Mucosa of rectum (tissue), 2 donors: Measurements from ENCODE around the gene VAPA.
A peak's percentile ranks its signal among the peaks of the same experiment; 100 is the strongest.
"Not testable (repeated sequence)": the region's sequence is repeated elsewhere in the genome, so short reads cannot be mapped to it uniquely, and the experiment has no call there.

ENCODE experiments used
- H3K27ac ChIP-seq, 2 donors: one replicate each; pipeline ENCODE4 v1.7.0; 2013; ENCODE audit warnings: inconsistent platforms in 2 of 2, low read depth in 2 of 2, low read length in 2 of 2
- H3K27me3 ChIP-seq, 2 donors: one replicate each; pipeline ENCODE4 v1.7.0; 2013; ENCODE audit warnings: low read length in 2 of 2; ENCODE audit not compliant: control insufficient read depth in 2 of 2, insufficient read depth in 2 of 2
- H3K36me3 ChIP-seq, 2 donors: one replicate each; pipeline ENCODE4 v1.7.0; 2013; ENCODE audit warnings: low read length in 2 of 2; ENCODE audit not compliant: control insufficient read depth in 2 of 2, insufficient read depth in 2 of 2
- H3K4me1 ChIP-seq, 2 donors: one replicate each; pipeline ENCODE4 v1.7.0; 2013; ENCODE audit warnings: low read length in 2 of 2, mild to moderate bottlenecking in 1 of 2; ENCODE audit not compliant: control insufficient read depth in 2 of 2, insufficient read depth in 2 of 2
- H3K4me3 ChIP-seq, 2 donors: one replicate each; pipeline ENCODE4 v1.7.0; 2013; ENCODE audit warnings: low read length in 2 of 2
- H3K9ac ChIP-seq, 2 donors: one replicate each; pipeline ENCODE4 v1.7.0; 2013; ENCODE audit warnings: low read length in 2 of 2, low read depth in 1 of 2, mild to moderate bottlenecking in 1 of 2
- H3K9me3 ChIP-seq, 2 donors: one replicate each; pipeline ENCODE4 v1.7.0; 2013; ENCODE audit warnings: low read length in 2 of 2; ENCODE audit not compliant: control insufficient read depth in 2 of 2
- donor health status: healthy.
- donor health status: Normal muscosa, but diverticular disease.

The VAPA gene

GRCh38 chr18:9899550-9899930 is 14.3 kb upstream of the VAPA start:
- not testable (repeated sequence) for H3K9ac ChIP-seq, H3K27me3 ChIP-seq, H3K36me3 ChIP-seq, H3K4me1 ChIP-seq, H3K4me3 ChIP-seq, H3K9me3 ChIP-seq
- H3K27ac ChIP-seq, result peak overlapping the region in 1 of 2 donors; percentile 58

GRCh38 chr18:9900699-9901098 is 13.1 kb upstream of the VAPA start:
- no peak overlapping the region for H3K4me3 ChIP-seq
- no peaks in the 10 kb centered on the region for H3K36me3 ChIP-seq
- H3K27ac ChIP-seq, result no peak overlapping the region
- H3K4me1 ChIP-seq, result peaks cover 0 to 5% of the 10 kb centered on the region in 2 donors
- H3K9me3 ChIP-seq, result no peaks in the 10 kb centered on the region
- H3K27me3 ChIP-seq, result no peaks in the 10 kb centered on the region
- H3K9ac ChIP-seq, result no peak overlapping the region

DNA sequence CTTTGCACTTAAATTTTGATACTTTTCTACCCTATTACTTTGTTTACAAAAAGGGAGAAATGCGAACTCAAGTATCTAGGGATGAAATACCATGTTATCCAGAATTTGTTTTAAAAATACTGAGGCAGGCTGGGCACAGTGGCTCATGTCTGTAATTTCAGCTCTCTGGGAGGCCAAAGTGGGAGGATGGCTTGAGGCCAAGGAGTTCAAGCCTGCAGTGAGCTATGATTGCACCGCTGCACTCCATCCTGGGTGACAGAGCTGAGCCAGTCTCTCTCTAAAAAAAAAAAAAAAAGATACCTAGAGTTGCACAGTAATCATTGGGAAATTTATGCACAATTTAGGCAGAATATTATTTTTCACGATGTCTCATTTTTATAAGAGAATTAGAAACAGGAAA is 12.4 kb upstream of the VAPA start:
- Histone ChIP-seq H3K27me3 (no peaks in the 10 kb centered on the region), H3K9ac (no peak overlapping the region), H3K4me1 (peaks cover 0 to 5% of the 10 kb centered on the region in 2 donors), H3K36me3 (no peaks in the 10 kb centered on the region), H3K9me3 (no peaks in the 10 kb centered on the region), H3K27ac (no peak overlapping the region), H3K4me3 (no peak overlapping the region)

- H3K9ac ChIP-seq, H3K36me3 ChIP-seq, H3K27ac ChIP-seq, H3K4me1 ChIP-seq, H3K4me3 ChIP-seq, H3K27me3 ChIP-seq, H3K9me3 ChIP-seq: not testable (repeated sequence)
These were observed 11.6 kb upstream of the VAPA start for GRCh38 chr18:9902264-9902663.

DNA sequence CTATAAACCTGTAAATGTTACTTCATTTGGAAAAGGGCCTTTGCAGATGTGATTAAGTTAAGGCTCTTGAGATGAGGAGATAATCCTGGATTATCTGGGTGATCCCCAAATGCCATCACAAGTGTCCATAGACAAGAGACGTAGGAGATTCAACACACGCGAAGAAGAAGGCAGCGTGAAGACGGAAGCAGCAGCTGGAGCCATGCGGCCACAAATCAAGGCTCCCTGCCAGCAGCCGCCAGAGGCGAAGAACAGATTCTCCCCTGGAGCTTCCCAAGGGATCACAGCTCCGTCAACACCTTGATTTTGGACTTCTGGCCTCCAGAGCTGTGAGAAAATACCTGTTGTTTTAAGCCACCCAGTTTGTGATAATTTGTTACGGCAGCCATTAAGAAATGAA is 11.0 kb upstream of the VAPA start:
- peaks cover 0 to 5% of the 10 kb centered on the region in 2 donors for H3K4me1 ChIP-seq
- no peaks in the 10 kb centered on the region for H3K9me3 ChIP-seq
- no peak overlapping the region for H3K27ac ChIP-seq
- no peak overlapping the region for H3K4me3 ChIP-seq
- no peaks in the 10 kb centered on the region for H3K36me3 ChIP-seq
- H3K27me3 ChIP-seq, result no peaks in the 10 kb centered on the region
- H3K9ac ChIP-seq, result no peak overlapping the region

DNA sequence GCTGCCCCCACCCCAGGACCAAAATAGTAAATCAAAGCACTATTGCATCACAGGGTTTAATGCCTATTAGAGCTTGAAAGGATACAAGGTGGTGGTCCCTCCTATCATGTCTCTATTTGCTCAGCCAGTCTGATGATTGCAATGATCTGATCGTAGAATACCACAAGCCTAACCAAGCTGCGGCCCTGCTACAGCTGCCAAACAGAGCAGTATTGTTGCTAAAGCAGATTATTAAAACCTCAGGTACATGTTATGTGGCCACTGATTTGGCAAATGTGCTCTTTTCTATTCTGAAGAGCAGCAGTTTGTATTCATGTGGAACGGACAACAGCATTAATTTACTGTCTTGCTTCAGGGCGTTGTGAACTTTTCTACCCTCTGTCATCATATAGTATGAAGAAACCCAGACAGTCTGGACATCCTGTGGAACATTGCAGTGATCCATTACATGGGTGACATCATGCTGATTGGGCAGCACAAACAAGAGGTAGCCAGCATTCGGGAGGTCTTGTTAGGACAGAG is 8.4 kb upstream of the VAPA start:
- Histone ChIP-seq H3K4me3 (no peak overlapping the region), H3K9me3 (no peaks in the 10 kb centered on the region), H3K27ac (no peak overlapping the region)

GRCh38 chr18:9906481-9906880 is 7.3 kb upstream of the VAPA start:
- Histone ChIP-seq H3K27me3 (no peaks in the 10 kb centered on the region), H3K9ac (no peak overlapping the region), H3K36me3 (no peaks in the 10 kb centered on the region), H3K27ac (no peak overlapping the region), H3K4me3 (no peak overlapping the region), H3K4me1 (no peaks in the 10 kb centered on the region), H3K9me3 (no peaks in the 10 kb centered on the region)

More for the DNA sequence above, 8.4 kb upstream of the VAPA start:
- Histone ChIP-seq H3K36me3 (no peaks in the 10 kb centered on the region), H3K4me1 (no peaks in the 10 kb centered on the region), H3K9ac (no peak overlapping the region), H3K27me3 (no peaks in the 10 kb centered on the region)

DNA sequence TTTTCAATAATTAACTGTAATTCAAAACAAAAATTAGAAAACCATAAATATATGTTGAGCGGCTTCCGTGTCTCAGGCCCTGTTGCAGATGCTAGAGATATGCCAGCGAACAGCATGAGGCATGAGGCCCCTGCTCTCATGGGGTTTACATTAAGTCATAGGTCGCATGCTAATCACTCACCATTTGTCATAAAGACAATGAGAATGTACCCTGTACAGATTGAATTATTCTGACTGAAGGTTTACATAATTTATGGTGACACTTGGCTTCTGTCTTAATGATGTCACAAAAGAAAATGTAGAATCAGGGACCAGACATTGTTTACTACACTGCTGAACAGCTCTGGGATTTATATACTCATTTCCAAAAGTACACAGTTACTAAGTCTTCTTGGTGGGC is 5.9 kb upstream of the VAPA start:
- no peak overlapping the region for H3K27ac ChIP-seq
- H3K4me1 ChIP-seq, result peaks cover 0 to under 1% of the 10 kb centered on the region in 2 donors
- H3K9ac ChIP-seq, result no peak overlapping the region
- no peak overlapping the region for H3K4me3 ChIP-seq
- no peaks in the 10 kb centered on the region for H3K27me3 ChIP-seq
- H3K9me3 ChIP-seq, result no peaks in the 10 kb centered on the region
- no peaks in the 10 kb centered on the region for H3K36me3 ChIP-seq

- Histone ChIP-seq H3K27ac (no peak overlapping the region), H3K9me3 (no peaks in the 10 kb centered on the region), H3K4me1 (peaks cover 0 to 5% of the 10 kb centered on the region in 2 donors), H3K36me3 (no peaks in the 10 kb centered on the region), H3K27me3 (no peaks in the 10 kb centered on the region), H3K4me3 (no peak overlapping the region), H3K9ac (no peak overlapping the region)
These were observed 3.7 kb upstream of the VAPA start for GRCh38 chr18:9910071-9910470.

- Histone ChIP-seq H3K4me3 (no peak overlapping the region), H3K36me3 (no peaks in the 10 kb centered on the region), H3K9me3 (no peaks in the 10 kb centered on the region), H3K27me3 (no peaks in the 10 kb centered on the region), H3K27ac (no peak overlapping the region), H3K4me1 (peaks cover 0 to 8% of the 10 kb centered on the region in 2 donors), H3K9ac (no peak overlapping the region)
These were observed 3.2 kb upstream of the VAPA start for GRCh38 chr18:9910661-9911060.

- H3K9me3 ChIP-seq, result no peaks in the 10 kb centered on the region
- H3K27ac ChIP-seq, result no peak overlapping the region
- peaks cover 3 to 14% of the 10 kb centered on the region in 2 donors for H3K4me1 ChIP-seq
- no peaks in the 10 kb centered on the region for H3K36me3 ChIP-seq
- no peaks in the 10 kb centered on the region for H3K27me3 ChIP-seq
- H3K9ac ChIP-seq, result no peak overlapping the region
- no peak overlapping the region for H3K4me3 ChIP-seq
These were observed 2.6 kb upstream of the VAPA start for GRCh38 chr18:9911226-9911625.
